ENCODE measurements around the gene DDR1.

Gene DDR1

DNA sequence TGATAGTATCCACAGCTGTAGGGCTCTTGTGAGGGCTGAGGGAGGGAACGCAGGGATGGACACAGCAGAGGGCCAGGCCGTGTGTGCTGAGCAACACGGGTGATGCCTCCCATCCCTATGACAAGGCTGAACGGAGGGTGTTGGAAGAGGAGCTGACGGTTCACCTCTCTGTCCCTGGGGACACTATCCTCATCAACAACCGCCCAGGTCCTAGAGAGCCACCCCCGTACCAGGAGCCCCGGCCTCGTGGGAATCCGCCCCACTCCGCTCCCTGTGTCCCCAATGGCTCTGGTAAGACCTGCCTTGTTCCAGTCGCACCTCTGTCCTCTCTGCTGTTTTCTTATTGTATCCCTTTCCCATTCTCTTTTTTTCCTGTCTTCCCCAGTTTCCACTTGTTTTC, 10.1 kb downstream of the DDR1 start:
- in situ Hi-C loops (cut with HindIII; ENCODE audit: low sequenced_read_pairs), result no loop called here
- no peak overlapping the region for H3K4me3 ChIP-seq (ENCODE audit: low read depth, low read length)
- no peak for TF ChIP-seq CTCF (IDR thresholded peaks at IDR 0.05; ENCODE audit: low read depth, low read length, missing control alignments)
- no peak for DNase-seq (ENCODE audit: low read depth)

DNA sequence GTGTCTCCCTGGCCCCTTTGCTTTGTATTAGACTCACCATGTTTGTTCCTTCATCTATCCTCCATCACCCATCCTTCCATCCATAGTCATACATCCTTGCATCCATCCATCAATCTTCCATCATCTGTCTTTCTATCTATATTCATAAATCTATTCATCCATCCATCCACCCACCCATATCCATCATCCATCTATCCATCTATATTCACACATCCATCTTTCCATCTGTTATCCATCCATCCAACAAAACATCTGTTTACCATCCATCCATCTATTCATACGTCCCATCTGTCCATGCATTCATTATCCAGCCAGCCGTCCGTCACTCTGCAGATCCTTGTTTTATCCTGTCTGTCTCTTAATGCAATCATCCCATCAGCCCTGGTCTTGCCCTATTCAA, 10.6 kb downstream of the DDR1 start:
- TF ChIP-seq CTCF (IDR thresholded peaks at IDR 0.05; ENCODE audit: low read depth, low read length, missing control alignments), result no peak
- in situ Hi-C loops (cut with HindIII; ENCODE audit: low sequenced_read_pairs), result no loop called here
- DNase-seq (ENCODE audit: low read depth), result no peak
- H3K4me3 ChIP-seq (ENCODE audit: low read depth, low read length), result no peak overlapping the region

- H3K4me3 ChIP-seq (ENCODE audit: low read depth, low read length), result no peak overlapping the region
- no peak for TF ChIP-seq CTCF (IDR thresholded peaks at IDR 0.05; ENCODE audit: low read depth, low read length, missing control alignments)
- in situ Hi-C loops (cut with HindIII; ENCODE audit: low sequenced_read_pairs), result no loop called here
- no peak for DNase-seq (ENCODE audit: low read depth)
These were observed 11.0 kb downstream of the DDR1 start for GRCh38 chr6:30895343-30895742.

DNA sequence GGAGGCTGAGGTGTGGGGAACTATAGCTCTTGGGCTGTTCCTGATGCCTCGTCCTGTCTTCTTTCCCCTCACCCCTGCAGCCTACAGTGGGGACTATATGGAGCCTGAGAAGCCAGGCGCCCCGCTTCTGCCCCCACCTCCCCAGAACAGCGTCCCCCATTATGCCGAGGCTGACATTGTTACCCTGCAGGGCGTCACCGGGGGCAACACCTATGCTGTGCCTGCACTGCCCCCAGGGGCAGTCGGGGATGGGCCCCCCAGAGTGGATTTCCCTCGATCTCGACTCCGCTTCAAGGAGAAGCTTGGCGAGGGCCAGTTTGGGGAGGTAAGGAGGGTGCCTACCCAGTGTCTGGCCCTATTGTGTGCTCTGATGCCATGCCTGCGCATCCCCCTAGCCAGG, 12.2 kb downstream of the DDR1 start:
- in situ Hi-C loops (cut with HindIII; ENCODE audit: low sequenced_read_pairs), result no loop called here
- no peak for TF ChIP-seq CTCF (IDR thresholded peaks at IDR 0.05; ENCODE audit: low read depth, low read length, missing control alignments)
- no peak overlapping the region for H3K4me3 ChIP-seq (ENCODE audit: low read depth, low read length)
- no peak for DNase-seq (ENCODE audit: low read depth)

GRCh38 chr6:30897882-30898281, 13.6 kb downstream of the DDR1 start:
- no peak for TF ChIP-seq CTCF (IDR thresholded peaks at IDR 0.05; ENCODE audit: low read depth, low read length, missing control alignments)
- in situ Hi-C loops (cut with HindIII; ENCODE audit: low sequenced_read_pairs), result no loop called here
- no peak for DNase-seq (ENCODE audit: low read depth)
- H3K4me3 ChIP-seq (ENCODE audit: low read depth, low read length), result no peak overlapping the region

GRCh38 chr6:30898750-30899360, 14.5 kb downstream of the DDR1 start:
- no peak overlapping the region for H3K4me3 ChIP-seq (ENCODE audit: low read depth, low read length)
- in situ Hi-C loops (cut with HindIII; ENCODE audit: low sequenced_read_pairs), result no loop called here
- no peak for DNase-seq (ENCODE audit: low read depth)
- TF ChIP-seq CTCF (IDR thresholded peaks at IDR 0.05; ENCODE audit: low read depth, low read length, missing control alignments), result no peak

Data from astrocyte of the cerebellum (primary cell).